GM21528 (cell line): ENCODE data around the gene SACS.
"Not testable (repeated sequence)": the region's sequence is repeated elsewhere in the genome, so short reads cannot be mapped to it uniquely, and the experiment has no call there.

ENCODE experiments used
- ATAC-seq: cut with Tn5 transposase; IDR thresholded peaks from one replicate; pipeline ENCODE4 v1.9.1; 2021; ENCODE audit warnings: mild to moderate bottlenecking, moderate library complexity; ENCODE audit not compliant: unreplicated experiment, low FRiP score

SACS gene

GRCh38 chr13:23455401-23456185 lies 22.1 kb upstream of the SACS start:
- ATAC-seq = no peak

DNA sequence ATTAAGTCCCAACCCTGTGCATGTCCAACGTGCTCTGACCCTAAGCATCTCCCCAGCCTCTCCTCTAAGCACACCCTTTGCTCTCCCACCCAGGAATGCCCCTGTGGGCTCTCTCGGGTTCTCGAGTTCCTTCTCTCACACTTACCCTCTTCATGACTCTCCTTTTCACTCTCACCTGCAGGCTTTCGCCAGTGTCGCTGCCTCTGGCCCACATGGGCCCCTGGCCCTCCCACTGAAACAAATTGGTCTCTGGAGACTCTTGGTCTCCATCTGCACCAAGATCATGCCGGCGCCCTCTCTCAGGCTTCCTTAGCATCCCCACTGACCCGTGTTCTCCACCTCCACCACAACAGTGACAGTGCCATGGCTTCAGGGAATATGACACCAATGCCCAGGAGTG lies 19.6 kb upstream of the SACS start:
- ATAC-seq = no peak

DNA sequence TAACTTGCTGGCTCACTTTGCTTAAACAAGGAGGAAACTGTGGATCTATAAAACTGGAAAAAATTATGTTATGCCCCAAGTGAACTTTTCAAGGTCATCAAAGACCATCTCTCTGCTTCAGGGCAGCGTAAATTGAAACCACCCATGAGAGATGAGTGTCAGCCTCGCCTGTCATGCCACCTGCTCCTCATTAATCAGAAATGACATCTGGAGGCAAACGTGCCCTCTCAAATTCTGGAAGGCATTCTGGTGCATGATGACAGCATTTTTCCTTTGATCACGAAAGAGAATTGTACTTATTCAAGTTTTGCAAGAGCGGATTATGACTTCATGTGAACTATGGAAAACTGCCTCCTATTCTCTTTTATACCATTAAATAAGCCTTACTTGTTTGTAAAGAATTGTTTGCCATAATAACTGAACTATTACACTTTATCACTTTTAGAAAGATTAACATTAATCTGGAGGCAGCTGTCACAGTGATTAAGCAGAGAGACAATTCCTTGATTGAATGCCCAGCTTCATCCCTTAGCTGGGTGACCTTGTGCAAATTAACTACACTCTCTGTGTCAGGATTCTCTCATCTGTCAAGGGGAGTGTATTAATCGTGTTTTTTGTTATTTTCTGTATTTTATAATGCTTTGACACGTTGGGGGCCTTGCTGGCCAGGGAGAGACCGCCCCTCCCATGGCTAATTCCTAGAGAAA lies 17.0 kb upstream of the SACS start:
- no peak for ATAC-seq

DNA sequence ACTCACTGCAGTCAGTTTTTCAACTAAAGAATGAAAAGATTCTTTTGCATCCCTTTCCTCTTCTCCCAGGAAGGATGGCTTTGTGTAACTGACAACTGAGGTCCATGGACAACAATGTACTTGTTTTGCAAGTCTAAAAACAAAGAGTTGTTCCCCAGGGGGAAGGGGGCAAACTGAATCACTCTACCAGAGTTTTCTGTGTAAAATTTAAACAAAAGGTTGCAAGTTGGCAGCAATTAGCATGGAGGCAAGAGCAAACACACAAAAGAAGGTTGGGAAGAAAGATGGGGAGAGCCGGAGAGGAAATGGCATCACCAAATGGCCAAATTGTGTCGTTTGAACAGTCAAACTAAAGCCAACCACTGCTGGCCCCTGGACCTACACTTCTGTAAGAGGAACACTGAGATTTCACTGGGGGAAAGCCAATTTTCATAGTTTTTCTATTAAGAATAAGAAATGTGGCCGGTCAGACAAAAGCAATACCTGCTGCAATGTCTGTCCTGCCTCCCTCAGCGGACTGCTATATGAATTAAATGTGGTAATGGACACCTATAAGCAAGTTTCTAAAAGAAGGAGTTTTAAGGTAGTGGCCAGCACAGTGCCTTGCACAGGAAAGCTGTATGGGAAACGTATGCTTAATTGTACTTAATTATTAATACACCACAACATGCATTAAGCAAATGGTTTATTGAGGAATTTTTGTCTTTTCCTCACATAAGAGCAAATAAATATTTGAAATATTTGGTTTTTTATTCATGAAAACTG lies 16.1 kb upstream of the SACS start:
- ATAC-seq = no peak

- no peak for ATAC-seq
Observed at GRCh38 chr13:23447927-23448326, 14.4 kb upstream of the SACS start.

GRCh38 chr13:23445794-23446193 lies 12.3 kb upstream of the SACS start:
- no peak for ATAC-seq

- ATAC-seq = no peak
Observed at GRCh38 chr13:23443878-23444277, 10.4 kb upstream of the SACS start.

- no peak for ATAC-seq
Observed at GRCh38 chr13:23443110-23443509, 9.6 kb upstream of the SACS start.

DNA sequence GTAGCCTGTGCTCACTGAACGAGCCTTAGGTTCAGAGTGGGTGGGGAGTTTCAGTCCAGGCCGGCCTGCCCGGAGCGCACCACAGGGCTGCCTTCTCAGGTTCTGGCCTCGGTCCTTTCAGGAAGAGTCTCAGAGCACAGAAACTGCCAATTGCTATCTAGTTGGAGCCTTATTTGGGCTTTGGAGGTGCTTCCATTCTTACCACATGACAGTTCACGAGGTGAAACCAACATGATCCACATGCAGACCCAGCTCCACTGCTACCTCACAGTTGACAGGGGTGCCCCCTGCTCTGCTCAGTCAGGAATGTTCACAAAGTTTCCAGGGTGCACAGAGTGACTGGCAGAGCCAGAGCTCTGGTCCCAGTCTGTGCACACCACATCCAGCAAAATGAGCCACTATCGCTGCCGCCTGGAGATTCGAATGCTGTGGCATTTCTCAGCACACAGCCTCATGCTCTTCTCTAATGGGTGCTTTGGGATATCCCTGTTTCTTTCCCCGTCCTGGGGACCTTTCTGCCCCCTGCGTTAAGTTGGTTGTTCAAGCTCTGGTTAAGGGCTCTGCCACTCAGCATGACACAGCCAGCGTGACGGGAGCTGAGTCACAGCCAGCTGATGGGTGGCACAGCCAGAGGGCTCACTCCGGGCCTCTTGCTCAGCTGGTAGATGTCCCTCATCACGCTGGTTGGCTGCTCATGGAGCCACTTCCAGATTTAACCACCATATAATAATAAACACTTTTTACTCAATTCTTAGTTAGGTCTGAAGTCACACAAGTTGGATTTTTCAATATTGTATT lies 7.5 kb upstream of the SACS start:
- no peak for ATAC-seq

- not testable (repeated sequence) for ATAC-seq
Observed at GRCh38 chr13:23440324-23440723, 6.8 kb upstream of the SACS start.

GRCh38 chr13:23437916-23438315 lies 4.4 kb upstream of the SACS start:
- no peak for ATAC-seq

- no peak for ATAC-seq
Observed at GRCh38 chr13:23436680-23437079, 3.2 kb upstream of the SACS start.

DNA sequence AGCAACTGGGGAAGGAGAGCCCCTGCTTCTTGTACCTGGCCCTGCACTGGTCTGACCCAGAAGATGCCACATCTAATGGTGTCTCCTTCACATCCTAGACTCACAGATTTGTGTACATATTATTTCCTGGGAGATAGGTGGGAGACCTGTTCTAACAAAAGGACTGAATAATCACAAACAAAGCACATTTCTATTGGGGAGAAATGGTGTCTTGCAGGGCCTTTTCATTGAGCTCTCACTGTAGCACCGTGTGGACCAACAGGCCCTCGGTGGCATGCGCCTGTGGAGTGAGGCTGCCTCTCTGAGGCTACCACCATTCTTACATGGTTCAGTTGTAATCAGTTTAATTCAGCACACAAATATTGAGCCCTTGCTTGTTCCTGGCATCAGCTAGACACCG lies 989 bp upstream of the SACS start:
- ATAC-seq = no peak

- ATAC-seq = no peak
Observed at GRCh38 chr13:23432626-23433025, 876 bp downstream of the SACS start.

- ATAC-seq = no peak
Observed at GRCh38 chr13:23430664-23431063, 2.8 kb downstream of the SACS start.

- ATAC-seq = no peak
Observed at GRCh38 chr13:23427881-23428528, 5.5 kb downstream of the SACS start.

- no peak for ATAC-seq
Observed at GRCh38 chr13:23427342-23427843, 6.1 kb downstream of the SACS start.

GRCh38 chr13:23421596-23421995 lies 11.9 kb downstream of the SACS start:
- no peak for ATAC-seq

GRCh38 chr13:23418776-23419683 lies 14.5 kb downstream of the SACS start:
- ATAC-seq = no peak
